HepG2 (cell line): ENCODE data around the gene IFIH1. TPM values are rescaled to one million over a fixed set of nuclear protein-coding genes. Genes with fewer than 3 reads are reported as not detected.

ENCODE experiments used
- CEBPG ChIP-seq: IDR thresholded peaks from 2 replicates; pipeline ENCODE4 v1.6.1; 2016
- CENPX ChIP-seq: sonication (generic); formaldehyde crosslinking; IDR thresholded peaks from 2 replicates; pipeline ENCODE4 v1.9.0; 2021; ENCODE audit warnings: mild to moderate bottlenecking, missing genetic modification reagents, moderate library complexity
- EED ChIP-seq: sonication (generic); formaldehyde crosslinking; IDR thresholded peaks from 2 replicates; pipeline ENCODE4 v1.5.0; 2020; ENCODE audit warnings: mild to moderate bottlenecking, missing genetic modification reagents
- GABPB1 ChIP-seq: IDR thresholded peaks from 2 replicates; pipeline ENCODE4 v1.6.1; 2016; ENCODE audit warnings: mild to moderate bottlenecking, missing genetic modification reagents, moderate library complexity, missing compliant biosample characterization
- HNRNPUL1 ChIP-seq: fragments of 200-400 bp; formaldehyde crosslinking; IDR thresholded peaks from 2 replicates; pipeline ENCODE4 v1.6.1; 2017; ENCODE audit warnings: low read depth, mild to moderate bottlenecking, low read length, moderate library complexity
- HOXA9 ChIP-seq: sonication (generic); formaldehyde crosslinking; IDR thresholded peaks from 2 replicates; pipeline ENCODE4 v1.8.1; 2022; ENCODE audit warnings: missing genetic modification reagents, mild to moderate bottlenecking, moderate library complexity, borderline replicate concordance
- KLF15 ChIP-seq: sonication (generic); formaldehyde crosslinking; IDR thresholded peaks from 2 replicates; pipeline ENCODE4 v1.8.1; 2023; ENCODE audit warnings: borderline replicate concordance, mild to moderate bottlenecking, inconsistent platforms, missing genetic modification reagents, mixed read lengths
- MED1 ChIP-seq: sonication (generic); formaldehyde crosslinking; IDR thresholded peaks from 2 replicates; pipeline ENCODE4 v1.4.0; 2020; ENCODE audit warnings: missing genetic modification reagents
- NFE2 ChIP-seq: sonication (generic); formaldehyde crosslinking; IDR thresholded peaks from 2 replicates; pipeline ENCODE4 v1.4.0; 2020; ENCODE audit warnings: missing genetic modification reagents
- SAFB2 ChIP-seq: sonication (generic); formaldehyde crosslinking; IDR thresholded peaks from 2 replicates; pipeline ENCODE4 v1.5.1; 2020; ENCODE audit warnings: missing genetic modification reagents, low read depth, mild to moderate bottlenecking, borderline replicate concordance
- SMC3 ChIP-seq: IDR thresholded peaks from 2 replicates; pipeline ENCODE4 v1.6.1; 2011; ENCODE audit warnings: low read length, improper control_type of control experiment
- TBL1XR1 ChIP-seq: fragments of 150-350 bp; IDR thresholded peaks from 2 replicates; pipeline ENCODE4 v1.6.1; 2014; ENCODE audit warnings: borderline replicate concordance, low read length; ENCODE audit not compliant: partially characterized antibody
- ZBTB42 ChIP-seq: sonication (generic); formaldehyde crosslinking; IDR thresholded peaks from 2 replicates; pipeline ENCODE4 v1.5.0; 2020; ENCODE audit warnings: mild to moderate bottlenecking, missing genetic modification reagents
- ZFP41 ChIP-seq: sonication (generic); formaldehyde crosslinking; IDR thresholded peaks from 2 replicates; pipeline ENCODE4 v1.4.0; 2020; ENCODE audit warnings: mild to moderate bottlenecking, missing genetic modification reagents, borderline replicate concordance
- ZNF121 ChIP-seq: sonication (generic); formaldehyde crosslinking; IDR thresholded peaks from 2 replicates; pipeline ENCODE4 v1.5.0; 2020; ENCODE audit warnings: mild to moderate bottlenecking, missing genetic modification reagents
- ZNF234 ChIP-seq: sonication (generic); formaldehyde crosslinking; conservative IDR thresholded peaks from 2 replicates; pipeline ENCODE4 v1.5.1; 2020; ENCODE audit warnings: mild to moderate bottlenecking, missing genetic modification reagents
- ZNF430 ChIP-seq: sonication (generic); formaldehyde crosslinking; IDR thresholded peaks from 2 replicates; pipeline ENCODE4 v1.9.0; 2021; ENCODE audit warnings: mild to moderate bottlenecking, missing genetic modification reagents
- ZNF589 ChIP-seq: sonication (generic); formaldehyde crosslinking; conservative IDR thresholded peaks from 2 replicates; pipeline ENCODE4 v1.8.0; 2022; ENCODE audit warnings: mild to moderate bottlenecking, moderate library complexity, missing genetic modification reagents
- ZNF839 ChIP-seq: sonication (generic); formaldehyde crosslinking; IDR thresholded peaks from 2 replicates; pipeline ENCODE4 v1.4.0; 2020; ENCODE audit warnings: missing genetic modification reagents, mild to moderate bottlenecking, borderline replicate concordance
- ZSCAN22 ChIP-seq: sonication (generic); formaldehyde crosslinking; IDR thresholded peaks from 2 replicates; pipeline ENCODE4 v1.4.0; 2020; ENCODE audit warnings: mild to moderate bottlenecking, missing genetic modification reagents
- ZSCAN25 ChIP-seq: sonication (generic); formaldehyde crosslinking; IDR thresholded peaks from 2 replicates; pipeline ENCODE4 v1.8.0; 2022; ENCODE audit warnings: mild to moderate bottlenecking, missing genetic modification reagents
- polyA plus RNA-seq, 8 experiments: library from polyadenylated mRNA; depleted of rRNA in 3 of 8; stranded (reverse) in 7 of 8; unstranded in 1 of 8; fragments of >200 nt; fragmentation: Illumina TruSeq in 4 of 8; extraction: Trizol in 4 of 8; gene quantifications; 2 replicates each; pipeline versions ENCODE4 v1.2.1 to v1.2.3, GENCODE V29; 2011 to 2016; ENCODE audit warnings: low read depth in 4 of 8, missing spikeins in 1 of 8, mixed read lengths in 1 of 8; ENCODE audit not compliant: insufficient read depth in 1 of 8
- total RNA-seq, 5 experiments: library from RNA; depleted of rRNA; stranded (reverse); fragments of >200 nt; fragmentation: Illumina TruSeq; extraction: Trizol; gene quantifications; 2 replicates each; pipeline ENCODE4 v1.2.3, GENCODE V29; 2016; ENCODE audit warnings: low read depth in 1 of 5
- TF ChIP-seq, protein P1 (sequence below): sonication (generic); formaldehyde crosslinking; IDR thresholded peaks from 2 replicates; pipeline ENCODE4 v1.9.0; 2022; ENCODE audit warnings: low read depth, missing genetic modification reagents
- TF ChIP-seq, protein P2 (sequence below): sonication (generic); formaldehyde crosslinking; IDR thresholded peaks from 2 replicates; pipeline ENCODE4 v1.5.0; 2020; ENCODE audit warnings: mild to moderate bottlenecking, missing genetic modification reagents
- TF ChIP-seq, protein P3 (sequence below): sonication (generic); formaldehyde crosslinking; conservative IDR thresholded peaks from 2 replicates; pipeline ENCODE4 v1.8.0; 2022; ENCODE audit warnings: missing genetic modification reagents
- TF ChIP-seq, protein P4 (sequence below): IDR thresholded peaks from 2 replicates; pipeline ENCODE4 v1.6.1; 2016; ENCODE audit warnings: missing genetic modification reagents, missing compliant biosample characterization

The IFIH1 gene
- total and polyA plus RNA-seq, 2 of the 13 experiments (the other 11 are each of a cell fraction or from before 2014, with no cell fraction given) = 1.5 to 11.5 TPM

DNA sequence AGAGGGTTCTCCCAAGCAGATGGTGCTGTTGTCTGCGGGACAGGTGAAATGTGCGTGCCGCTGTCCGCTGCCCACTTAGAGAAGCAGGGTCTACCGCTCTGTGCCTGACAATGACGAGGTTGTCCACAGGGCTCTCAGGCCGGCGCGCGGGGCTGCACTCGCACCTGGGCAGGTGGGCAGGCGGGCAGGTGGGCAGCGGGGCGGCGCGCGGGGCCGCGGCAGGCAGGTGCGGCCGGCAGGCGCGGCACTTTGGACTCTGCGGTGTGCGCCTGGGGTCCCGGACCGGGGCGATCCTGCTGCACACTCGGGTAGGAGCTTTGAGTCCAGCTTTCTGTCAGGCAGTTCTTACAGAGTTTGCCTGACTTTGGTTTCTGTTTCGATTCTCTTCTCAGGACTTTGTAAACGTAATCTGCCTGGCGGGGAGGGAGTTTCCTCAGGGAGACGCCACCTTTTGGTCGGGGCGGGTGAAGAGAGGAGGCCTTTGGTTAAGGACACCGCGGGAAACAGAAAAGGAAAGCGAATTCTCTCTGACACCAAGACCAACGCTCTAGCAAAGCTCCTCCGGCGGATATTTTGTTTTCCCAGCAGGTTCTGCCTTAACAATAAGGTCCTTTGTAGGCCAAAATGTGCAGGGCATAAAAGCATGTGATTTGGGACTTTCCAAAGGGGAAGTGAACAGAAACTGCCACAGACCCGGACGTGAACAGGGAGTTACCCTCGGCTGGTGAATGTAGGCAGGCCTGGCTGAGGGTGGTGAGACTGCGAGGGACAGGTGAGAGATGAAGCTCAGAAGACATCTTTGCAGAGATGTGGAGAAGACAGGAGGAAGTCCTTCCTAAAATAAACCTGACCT is at the start of gene IFIH1 (continued):
- TF ChIP-seq, protein P1, sequence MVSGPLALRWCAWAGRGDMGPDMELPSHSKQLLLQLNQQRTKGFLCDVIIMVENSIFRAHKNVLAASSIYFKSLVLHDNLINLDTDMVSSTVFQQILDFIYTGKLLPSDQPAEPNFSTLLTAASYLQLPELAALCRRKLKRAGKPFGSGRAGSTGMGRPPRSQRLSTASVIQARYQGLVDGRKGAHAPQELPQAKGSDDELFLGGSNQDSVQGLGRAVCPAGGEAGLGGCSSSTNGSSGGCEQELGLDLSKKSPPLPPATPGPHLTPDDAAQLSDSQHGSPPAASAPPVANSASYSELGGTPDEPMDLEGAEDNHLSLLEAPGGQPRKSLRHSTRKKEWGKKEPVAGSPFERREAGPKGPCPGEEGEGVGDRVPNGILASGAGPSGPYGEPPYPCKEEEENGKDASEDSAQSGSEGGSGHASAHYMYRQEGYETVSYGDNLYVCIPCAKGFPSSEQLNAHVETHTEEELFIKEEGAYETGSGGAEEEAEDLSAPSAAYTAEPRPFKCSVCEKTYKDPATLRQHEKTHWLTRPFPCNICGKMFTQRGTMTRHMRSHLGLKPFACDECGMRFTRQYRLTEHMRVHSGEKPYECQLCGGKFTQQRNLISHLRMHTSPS (CRISPR knock-in tag) = no peak; the same call in 1 of the 2 replicates
- TF ChIP-seq NFE2 (no peak), ZNF121 (CRISPR knock-in tag) (no peak), GABPB1 (CRISPR knock-in tag) (no peak; the same call in 1 of the 2 replicates), ZFP41 (no peak), ZNF839 (CRISPR knock-in tag) (no peak), EED (CRISPR knock-in tag) (no peak), ZSCAN22 (CRISPR knock-in tag) (no peak), CEBPG (CRISPR knock-in tag) (peak; percentile 40; the same call in 1 of the 2 replicates), ZNF430 (CRISPR knock-in tag) (no peak), TBL1XR1 (no peak), ZNF234 (CRISPR knock-in tag) (no peak), HNRNPUL1 (no peak), SAFB2 (CRISPR knock-in tag) (no peak), ZSCAN25 (no peak), ZBTB42 (CRISPR knock-in tag) (no peak; the same call in 1 of the 2 replicates), SMC3 (no peak), ZNF589 (CRISPR knock-in tag) (no peak), MED1 (CRISPR knock-in tag) (0 out of 2 replicates have a peak, but pooled peaks have one; percentile 25), HOXA9 (no peak), KLF15 (CRISPR knock-in tag) (0 out of 2 replicates have a peak, but pooled peaks have one; percentile 30), CENPX (CRISPR knock-in tag) (no peak)
- TF ChIP-seq, protein P2, sequence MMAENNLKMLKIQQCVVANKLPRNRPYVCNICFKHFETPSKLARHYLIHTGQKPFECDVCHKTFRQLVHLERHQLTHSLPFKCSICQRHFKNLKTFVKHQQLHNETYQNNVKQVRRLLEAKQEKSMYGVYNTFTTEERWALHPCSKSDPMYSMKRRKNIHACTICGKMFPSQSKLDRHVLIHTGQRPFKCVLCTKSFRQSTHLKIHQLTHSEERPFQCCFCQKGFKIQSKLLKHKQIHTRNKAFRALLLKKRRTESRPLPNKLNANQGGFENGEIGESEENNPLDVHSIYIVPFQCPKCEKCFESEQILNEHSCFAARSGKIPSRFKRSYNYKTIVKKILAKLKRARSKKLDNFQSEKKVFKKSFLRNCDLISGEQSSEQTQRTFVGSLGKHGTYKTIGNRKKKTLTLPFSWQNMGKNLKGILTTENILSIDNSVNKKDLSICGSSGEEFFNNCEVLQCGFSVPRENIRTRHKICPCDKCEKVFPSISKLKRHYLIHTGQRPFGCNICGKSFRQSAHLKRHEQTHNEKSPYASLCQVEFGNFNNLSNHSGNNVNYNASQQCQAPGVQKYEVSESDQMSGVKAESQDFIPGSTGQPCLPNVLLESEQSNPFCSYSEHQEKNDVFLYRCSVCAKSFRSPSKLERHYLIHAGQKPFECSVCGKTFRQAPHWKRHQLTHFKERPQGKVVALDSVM (CRISPR knock-in tag) = no peak
- TF ChIP-seq, protein P3, sequence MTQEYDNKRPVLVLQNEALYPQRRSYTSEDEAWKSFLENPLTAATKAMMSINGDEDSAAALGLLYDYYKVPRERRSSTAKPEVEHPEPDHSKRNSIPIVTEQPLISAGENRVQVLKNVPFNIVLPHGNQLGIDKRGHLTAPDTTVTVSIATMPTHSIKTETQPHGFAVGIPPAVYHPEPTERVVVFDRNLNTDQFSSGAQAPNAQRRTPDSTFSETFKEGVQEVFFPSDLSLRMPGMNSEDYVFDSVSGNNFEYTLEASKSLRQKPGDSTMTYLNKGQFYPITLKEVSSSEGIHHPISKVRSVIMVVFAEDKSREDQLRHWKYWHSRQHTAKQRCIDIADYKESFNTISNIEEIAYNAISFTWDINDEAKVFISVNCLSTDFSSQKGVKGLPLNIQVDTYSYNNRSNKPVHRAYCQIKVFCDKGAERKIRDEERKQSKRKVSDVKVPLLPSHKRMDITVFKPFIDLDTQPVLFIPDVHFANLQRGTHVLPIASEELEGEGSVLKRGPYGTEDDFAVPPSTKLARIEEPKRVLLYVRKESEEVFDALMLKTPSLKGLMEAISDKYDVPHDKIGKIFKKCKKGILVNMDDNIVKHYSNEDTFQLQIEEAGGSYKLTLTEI (CRISPR knock-in tag) = no peak
- TF ChIP-seq, protein P4, sequence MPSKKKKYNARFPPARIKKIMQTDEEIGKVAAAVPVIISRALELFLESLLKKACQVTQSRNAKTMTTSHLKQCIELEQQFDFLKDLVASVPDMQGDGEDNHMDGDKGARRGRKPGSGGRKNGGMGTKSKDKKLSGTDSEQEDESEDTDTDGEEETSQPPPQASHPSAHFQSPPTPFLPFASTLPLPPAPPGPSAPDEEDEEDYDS = peak; percentile 37; the same call in 1 of the 2 replicates
